Measurements from ENCODE around the gene FIP1L1.
"Not testable (repeated sequence)": the region's sequence is repeated elsewhere in the genome, so short reads cannot be mapped to it uniquely, and the experiment has no call there.

FIP1L1 gene

GRCh38 chr4:53376900-53377299 is 541 bp upstream of the FIP1L1 start:
- Histone ChIP-seq H3K9ac (ENCODE audit: low read depth, low read length, poor library complexity, severe bottlenecking) (peak overlapping the region; percentile 95), H4K20me1 (ENCODE audit: insufficient read depth, low read length, poor library complexity, severe bottlenecking) (peaks cover 41% of the 10 kb centered on the region), H3K4me3 (ENCODE audit: low read length, poor library complexity, severe bottlenecking) (peak overlapping the region; percentile 98), H3K4me1 (ENCODE audit: insufficient read depth, low read length, poor library complexity, severe bottlenecking) (peaks cover 33% of the 10 kb centered on the region), H3K79me2 (ENCODE audit: insufficient read depth, low read length) (peaks cover 44% of the 10 kb centered on the region), H3K27me3 (ENCODE audit: insufficient read depth, low read length, poor library complexity, severe bottlenecking) (no peaks in the 10 kb centered on the region), H3F3A (ENCODE audit: low read depth) (no peaks in the 10 kb centered on the region), H3K9me2 (replicated peaks; ENCODE audit: low read depth, low read length) (no peaks in the 10 kb centered on the region), H3K36me3 (ENCODE audit: insufficient read depth, low read length) (no peaks in the 10 kb centered on the region), H3K4me2 (ENCODE audit: low read depth, low read length, poor library complexity, severe bottlenecking) (peak overlapping the region; percentile 82), H3K9me3 (ENCODE audit: insufficient read depth, low read depth, low read length) (no peaks in the 10 kb centered on the region), H2AFZ (ENCODE audit: low read length) (peak overlapping the region; percentile 91)
- TF ChIP-seq CTCF (conservative IDR thresholded peaks at IDR 0.05; ENCODE audit: low read length) (no peak), EZH2phosphoT487 (IDR thresholded peaks at IDR 0.05; ENCODE audit: borderline replicate concordance) (no peak)

- Histone ChIP-seq H3K36me3 (ENCODE audit: insufficient read depth, low read length) (peaks cover 10% of the 10 kb centered on the region), H3K9ac (ENCODE audit: low read depth, low read length, poor library complexity, severe bottlenecking) (peak overlapping the region; percentile 95), H3K27me3 (ENCODE audit: insufficient read depth, low read length, poor library complexity, severe bottlenecking) (no peaks in the 10 kb centered on the region), H3K4me2 (ENCODE audit: low read depth, low read length, poor library complexity, severe bottlenecking) (peak overlapping the region; percentile 97), H2AFZ (ENCODE audit: low read length) (peak overlapping the region; percentile 91), H3K9me2 (replicated peaks; ENCODE audit: low read depth, low read length) (no peaks in the 10 kb centered on the region), H4K20me1 (ENCODE audit: insufficient read depth, low read length, poor library complexity, severe bottlenecking) (peaks cover 53% of the 10 kb centered on the region), H3K4me3 (ENCODE audit: low read length, poor library complexity, severe bottlenecking) (peak overlapping the region; percentile 98), H3K9me3 (ENCODE audit: insufficient read depth, low read depth, low read length) (no peaks in the 10 kb centered on the region), H3K4me1 (ENCODE audit: insufficient read depth, low read length, poor library complexity, severe bottlenecking) (peaks cover 44% of the 10 kb centered on the region), H3K79me2 (ENCODE audit: insufficient read depth, low read length) (peaks cover 57% of the 10 kb centered on the region), H3F3A (ENCODE audit: low read depth) (no peaks in the 10 kb centered on the region)
- TF ChIP-seq CTCF (conservative IDR thresholded peaks at IDR 0.05; ENCODE audit: low read length), result no peak
- no peak for TF ChIP-seq EZH2phosphoT487 (IDR thresholded peaks at IDR 0.05; ENCODE audit: borderline replicate concordance)
Observed at GRCh38 chr4:53378171-53378482, 686 bp downstream of the FIP1L1 start.

GRCh38 chr4:53380221-53380620 is 2.8 kb downstream of the FIP1L1 start:
- Histone ChIP-seq H4K20me1 (ENCODE audit: insufficient read depth, low read length, poor library complexity, severe bottlenecking) (peaks cover 68% of the 10 kb centered on the region), H3K27me3 (ENCODE audit: insufficient read depth, low read length, poor library complexity, severe bottlenecking) (no peaks in the 10 kb centered on the region), H3K4me1 (ENCODE audit: insufficient read depth, low read length, poor library complexity, severe bottlenecking) (peaks cover 53% of the 10 kb centered on the region), H3K36me3 (ENCODE audit: insufficient read depth, low read length) (peaks cover 25% of the 10 kb centered on the region), H3K9me3 (ENCODE audit: insufficient read depth, low read depth, low read length) (no peaks in the 10 kb centered on the region), H3K9me2 (replicated peaks; ENCODE audit: low read depth, low read length) (no peaks in the 10 kb centered on the region), H3K79me2 (ENCODE audit: insufficient read depth, low read length) (peaks cover 73% of the 10 kb centered on the region), H2AFZ (ENCODE audit: low read length) (no peak overlapping the region), H3K4me2 (ENCODE audit: low read depth, low read length, poor library complexity, severe bottlenecking) (peak overlapping the region; percentile 97), H3F3A (ENCODE audit: low read depth) (no peaks in the 10 kb centered on the region), H3K4me3 (ENCODE audit: low read length, poor library complexity, severe bottlenecking) (peak overlapping the region; percentile 98), H3K9ac (ENCODE audit: low read depth, low read length, poor library complexity, severe bottlenecking) (peak overlapping the region; percentile 95)
- no peak for TF ChIP-seq EZH2phosphoT487 (IDR thresholded peaks at IDR 0.05; ENCODE audit: borderline replicate concordance)
- no peak for TF ChIP-seq CTCF (conservative IDR thresholded peaks at IDR 0.05; ENCODE audit: low read length)

- not testable (repeated sequence) for H3K9ac ChIP-seq (ENCODE audit: low read depth, low read length, poor library complexity, severe bottlenecking); H3K9me2 ChIP-seq (replicated peaks; ENCODE audit: low read depth, low read length); H3K4me1 ChIP-seq (ENCODE audit: insufficient read depth, low read length, poor library complexity, severe bottlenecking); H2AFZ ChIP-seq (ENCODE audit: low read length); H3F3A ChIP-seq (ENCODE audit: low read depth); H3K9me3 ChIP-seq (ENCODE audit: insufficient read depth, low read depth, low read length); H3K27me3 ChIP-seq (ENCODE audit: insufficient read depth, low read length, poor library complexity, severe bottlenecking); H3K4me3 ChIP-seq (ENCODE audit: low read length, poor library complexity, severe bottlenecking); H3K4me2 ChIP-seq (ENCODE audit: low read depth, low read length, poor library complexity, severe bottlenecking); H3K36me3 ChIP-seq (ENCODE audit: insufficient read depth, low read length)
- Histone ChIP-seq H4K20me1 (ENCODE audit: insufficient read depth, low read length, poor library complexity, severe bottlenecking) (peaks cover 40% of the 10 kb centered on the region), H3K79me2 (ENCODE audit: insufficient read depth, low read length) (peaks cover 58% of the 10 kb centered on the region)
Observed at GRCh38 chr4:53409479-53409878, 32.0 kb downstream of the FIP1L1 start.

Measured in Loucy (cell line).